ENCODE data around the gene LTA4H. TPM values are rescaled to one million over a fixed set of nuclear protein-coding genes. Genes with fewer than 3 reads are reported as not detected.

LTA4H gene
- total RNA-seq, 2 experiments from 2014 or later = 50.7 to 52.1 TPM

- Mint-ChIP-seq H3K4me1 (peaks cover 11% of the 10 kb centered on the region), H3K27me3 (no peaks in the 10 kb centered on the region), H3K27ac (no peak overlapping the region), H3K36me3 (ENCODE audit: low read depth) (peaks cover 15% of the 10 kb centered on the region), H3K9me3 (peaks cover 34% of the 10 kb centered on the region), H3K4me3 (no peak overlapping the region)
- no peak for DNase-seq
- CTCF ChIA-PET = interaction anchor here (0.6 to 1.3 kb wide), 2 partner anchors 14 to 463 kb away, joined by 3 to 4 read pairs; no protein-coding TSS in a partner anchor
- POLR2A ChIA-PET = interaction anchor here (0.9 kb wide), 1 partner anchor 142 kb away, joined by 3 read pairs; no protein-coding TSS in a partner anchor
These were observed 18.3 kb upstream of the LTA4H start for GRCh38 chr12:96053476-96054243.

GRCh38 chr12:96051756-96052485, 16.5 kb upstream of the LTA4H start:
- Mint-ChIP-seq H3K4me1 (peaks cover 29% of the 10 kb centered on the region), H3K9me3 (peaks cover 30% of the 10 kb centered on the region), H3K36me3 (ENCODE audit: low read depth) (peaks cover 15% of the 10 kb centered on the region), H3K4me3 (no peak overlapping the region), H3K27me3 (no peaks in the 10 kb centered on the region), H3K27ac (no peak overlapping the region)
- ChIA-PET CTCF (no interaction called here), POLR2A (no interaction called here)
- DNase-seq = no peak

GRCh38 chr12:96050139-96050538, 14.8 kb upstream of the LTA4H start:
- Mint-ChIP-seq H3K36me3 (ENCODE audit: low read depth) (peaks cover 15% of the 10 kb centered on the region), H3K27ac (no peak overlapping the region), H3K9me3 (peaks cover 27% of the 10 kb centered on the region), H3K27me3 (no peaks in the 10 kb centered on the region), H3K4me3 (no peak overlapping the region), H3K4me1 (peaks cover 44% of the 10 kb centered on the region)
- DNase-seq = no peak
- POLR2A ChIA-PET = interaction anchor here (1.7 kb wide), 1 partner anchor 15 kb away, joined by 3 read pairs; the partner anchor contains the start of gene LTA4H
- CTCF ChIA-PET = interaction anchor here (1.0 kb wide), 1 partner anchor 11 kb away, joined by 3 read pairs; no protein-coding TSS in a partner anchor

- no peaks in the 10 kb centered on the region for H3K27me3 Mint-ChIP-seq
- DNase-seq = no peak
- H3K27ac Mint-ChIP-seq = no peak overlapping the region
- no peak overlapping the region for H3K4me3 Mint-ChIP-seq
- POLR2A ChIA-PET = interaction anchor here (1.2 to 1.7 kb wide), 2 partner anchors 14 to 60 kb away, joined by 3 read pairs; partner anchors contain the start of gene LTA4H
- H3K4me1 Mint-ChIP-seq = peaks cover 53% of the 10 kb centered on the region
- peaks cover 15% of the 10 kb centered on the region for H3K36me3 Mint-ChIP-seq (ENCODE audit: low read depth)
- peaks cover 25% of the 10 kb centered on the region for H3K9me3 Mint-ChIP-seq
- CTCF ChIA-PET = interaction anchor here (2.2 kb wide), 1 partner anchor 12 kb away, joined by 5 read pairs; no protein-coding TSS in a partner anchor
These were observed 13.7 kb upstream of the LTA4H start for GRCh38 chr12:96049101-96049500.

GRCh38 chr12:96048393-96048969, 13.1 kb upstream of the LTA4H start:
- Mint-ChIP-seq H3K4me1 (peaks cover 58% of the 10 kb centered on the region), H3K27ac (peak overlapping the region; percentile 86), H3K27me3 (no peaks in the 10 kb centered on the region), H3K36me3 (ENCODE audit: low read depth) (peaks cover 13% of the 10 kb centered on the region), H3K9me3 (peaks cover 19% of the 10 kb centered on the region), H3K4me3 (peak overlapping the region; percentile 15)
- no peak for DNase-seq
- ChIA-PET POLR2A (interaction anchor here (1.2 to 1.6 kb wide), 2 partner anchors 13 to 60 kb away, joined by 3 to 7 read pairs; partner anchors contain the start of gene LTA4H), CTCF (interaction anchor here (1.0 to 2.2 kb wide), 2 partner anchors 13 to 84 kb away, joined by 5 read pairs; no protein-coding TSS in a partner anchor)

- Mint-ChIP-seq H3K27ac (peak overlapping the region; percentile 86), H3K4me3 (peak overlapping the region; percentile 45), H3K9me3 (peaks cover 14% of the 10 kb centered on the region), H3K4me1 (peaks cover 58% of the 10 kb centered on the region), H3K36me3 (ENCODE audit: low read depth) (peaks cover 10% of the 10 kb centered on the region), H3K27me3 (no peaks in the 10 kb centered on the region)
- POLR2A ChIA-PET = interaction anchor here (0.9 to 1.6 kb wide), 6 partner anchors 12 to 469 kb away, joined by 3 to 7 read pairs (median 3); partner anchors contain the start of gene LTA4H
- DNase-seq = no peak
- CTCF ChIA-PET = interaction anchor here (1.0 to 2.2 kb wide), 6 partner anchors 12 to 469 kb away, joined by 3 to 8 read pairs (median 6); no protein-coding TSS in a partner anchor
These were observed 12.1 kb upstream of the LTA4H start for GRCh38 chr12:96047229-96048211.

GRCh38 chr12:96046543-96047228, 11.3 kb upstream of the LTA4H start:
- peaks cover 58% of the 10 kb centered on the region for H3K4me1 Mint-ChIP-seq
- peaks cover 9% of the 10 kb centered on the region for H3K9me3 Mint-ChIP-seq
- no peak overlapping the region for H3K4me3 Mint-ChIP-seq
- ChIA-PET POLR2A (interaction anchor here (0.9 to 1.6 kb wide), 5 partner anchors 11 to 470 kb away, joined by 3 to 7 read pairs (median 3); partner anchors contain the start of gene LTA4H), CTCF (interaction anchor here (1.3 to 2.2 kb wide), 5 partner anchors 11 to 470 kb away, joined by 3 to 8 read pairs (median 6); no protein-coding TSS in a partner anchor)
- no peak for DNase-seq
- peaks cover 6% of the 10 kb centered on the region for H3K36me3 Mint-ChIP-seq (ENCODE audit: low read depth)
- H3K27me3 Mint-ChIP-seq = no peaks in the 10 kb centered on the region
- peak overlapping the region; percentile 86 for H3K27ac Mint-ChIP-seq

GRCh38 chr12:96045566-96045965, 10.2 kb upstream of the LTA4H start:
- no peak for DNase-seq
- CTCF ChIA-PET = interaction anchor here (1.3 kb wide), 1 partner anchor 471 kb away, joined by 3 read pairs; no protein-coding TSS in a partner anchor
- Mint-ChIP-seq H3K27ac (no peak overlapping the region), H3K27me3 (no peaks in the 10 kb centered on the region), H3K4me3 (no peak overlapping the region), H3K4me1 (peaks cover 61% of the 10 kb centered on the region), H3K9me3 (peaks cover 5% of the 10 kb centered on the region), H3K36me3 (ENCODE audit: low read depth) (peaks cover 6% of the 10 kb centered on the region)
- POLR2A ChIA-PET = interaction anchor here (0.9 kb wide), 1 partner anchor 13 kb away, joined by 4 read pairs; no protein-coding TSS in a partner anchor

GRCh38 chr12:96044943-96045290, 9.5 kb upstream of the LTA4H start:
- no peak for DNase-seq
- H3K27me3 Mint-ChIP-seq = no peaks in the 10 kb centered on the region
- H3K36me3 Mint-ChIP-seq (ENCODE audit: low read depth) = peaks cover 3% of the 10 kb centered on the region
- peak overlapping the region; percentile 2 for H3K27ac Mint-ChIP-seq
- no peaks in the 10 kb centered on the region for H3K9me3 Mint-ChIP-seq
- ChIA-PET POLR2A (interaction anchor here (0.9 kb wide), 1 partner anchor 13 kb away, joined by 4 read pairs; no protein-coding TSS in a partner anchor), CTCF (interaction anchor here (1.3 kb wide), 1 partner anchor 472 kb away, joined by 3 read pairs; no protein-coding TSS in a partner anchor)
- H3K4me1 Mint-ChIP-seq = peaks cover 59% of the 10 kb centered on the region
- H3K4me3 Mint-ChIP-seq = no peak overlapping the region

GRCh38 chr12:96044017-96044942, 8.9 kb upstream of the LTA4H start:
- ChIA-PET CTCF (interaction anchor here (1.3 kb wide), 1 partner anchor 472 kb away, joined by 3 read pairs; no protein-coding TSS in a partner anchor), POLR2A (no interaction called here)
- no peak for DNase-seq
- H3K4me1 Mint-ChIP-seq = peaks cover 55% of the 10 kb centered on the region
- H3K9me3 Mint-ChIP-seq = no peaks in the 10 kb centered on the region
- H3K27ac Mint-ChIP-seq = peak overlapping the region; percentile 2
- H3K27me3 Mint-ChIP-seq = no peaks in the 10 kb centered on the region
- no peak overlapping the region for H3K4me3 Mint-ChIP-seq
- no peaks in the 10 kb centered on the region for H3K36me3 Mint-ChIP-seq (ENCODE audit: low read depth)

Measured in activated CD4-positive, alpha-beta memory T cell treated with anti-CD3 and anti-CD28 coated beads, Interleukin-2, amount 10 ng/mL, durations not matched to agents 7 days and 5 days (primary cell).